Measurements from ENCODE around the gene GRB10.

The GRB10 gene

DNA sequence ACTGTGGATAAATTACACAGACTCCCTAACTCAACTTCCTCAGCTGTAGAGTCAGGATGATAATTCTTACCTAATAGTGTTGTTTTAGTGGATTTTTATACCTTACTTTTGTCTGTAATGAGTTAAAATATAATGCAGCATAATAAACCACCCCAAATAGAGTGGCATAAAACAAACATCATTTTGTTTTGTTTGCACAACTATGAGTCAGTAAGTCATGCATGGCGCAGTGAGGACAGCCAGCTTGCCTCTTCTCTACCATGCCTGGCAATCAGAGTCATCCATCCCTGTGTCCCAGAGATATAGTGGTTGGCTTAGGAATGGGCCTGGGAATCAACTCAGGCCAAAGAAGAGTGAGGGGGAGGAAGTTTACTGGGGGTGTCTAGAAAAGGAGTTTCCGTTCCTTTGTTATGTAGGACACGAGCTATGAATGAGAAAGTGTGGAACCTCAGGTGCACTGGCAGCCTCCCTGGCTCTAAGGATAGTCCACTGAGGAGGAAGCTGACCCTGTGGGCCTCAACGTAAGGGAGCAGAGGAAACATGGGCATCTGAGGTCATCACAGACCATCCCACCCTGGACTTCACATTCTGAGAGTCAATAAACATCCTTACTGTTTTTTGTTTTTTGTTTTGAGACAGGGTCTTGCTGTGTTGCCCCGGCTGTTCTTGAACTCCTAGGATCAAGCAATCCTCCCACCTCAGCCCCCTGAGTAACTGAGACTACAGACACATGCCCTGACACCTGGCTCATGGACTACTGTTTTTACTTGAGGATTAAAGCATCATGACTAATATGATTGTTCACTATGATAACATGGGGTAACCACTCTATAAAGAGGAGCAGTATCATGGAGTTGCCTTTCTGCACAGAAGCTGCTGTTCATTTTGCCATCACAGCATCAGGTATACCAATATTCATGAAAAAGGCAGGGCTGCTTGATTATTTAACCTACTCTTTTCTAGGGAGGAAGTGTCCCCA lies 21.0 kb upstream of the GRB10 start:
- no peak for DNase-seq

DNA sequence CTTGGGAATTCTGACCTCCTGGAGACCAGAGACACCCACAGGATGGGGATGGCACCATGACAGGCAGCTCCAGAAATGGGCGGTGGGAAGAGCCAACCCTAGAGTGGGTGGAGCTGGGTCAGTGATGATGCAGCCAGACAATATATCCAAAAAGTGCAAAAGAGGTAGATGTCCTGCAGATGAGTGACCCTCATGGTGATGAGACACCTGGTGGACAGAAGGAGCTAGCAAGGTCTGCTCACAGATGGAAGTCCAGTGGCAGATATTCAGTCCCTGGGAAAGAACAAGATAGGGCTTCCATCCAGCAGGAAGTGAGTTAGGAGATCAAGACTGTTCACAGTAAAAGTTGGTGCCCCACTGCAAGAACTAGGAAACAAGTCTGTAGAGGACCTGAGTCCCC lies 19.2 kb upstream of the GRB10 start:
- DNase-seq, result no peak

DNA sequence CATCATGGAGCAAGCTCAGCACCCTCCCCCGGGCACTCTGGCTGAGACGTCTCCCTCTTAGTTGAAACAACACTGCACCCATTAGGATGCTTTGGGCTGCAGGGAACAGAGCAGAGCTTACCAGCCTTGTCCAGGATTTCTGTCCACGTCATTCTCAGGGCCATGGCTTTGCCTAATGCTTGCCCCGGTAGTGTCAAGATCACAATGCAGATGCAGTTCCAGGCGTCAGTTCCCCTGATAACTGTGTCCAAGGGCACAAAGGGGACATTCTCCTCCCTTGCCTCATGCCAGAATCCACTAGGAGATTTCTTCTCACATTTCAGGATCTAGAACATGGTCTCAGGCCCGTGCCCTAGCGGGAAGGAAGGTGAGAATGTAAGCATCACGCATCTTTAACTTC lies 17.2 kb upstream of the GRB10 start:
- no peak for DNase-seq

DNA sequence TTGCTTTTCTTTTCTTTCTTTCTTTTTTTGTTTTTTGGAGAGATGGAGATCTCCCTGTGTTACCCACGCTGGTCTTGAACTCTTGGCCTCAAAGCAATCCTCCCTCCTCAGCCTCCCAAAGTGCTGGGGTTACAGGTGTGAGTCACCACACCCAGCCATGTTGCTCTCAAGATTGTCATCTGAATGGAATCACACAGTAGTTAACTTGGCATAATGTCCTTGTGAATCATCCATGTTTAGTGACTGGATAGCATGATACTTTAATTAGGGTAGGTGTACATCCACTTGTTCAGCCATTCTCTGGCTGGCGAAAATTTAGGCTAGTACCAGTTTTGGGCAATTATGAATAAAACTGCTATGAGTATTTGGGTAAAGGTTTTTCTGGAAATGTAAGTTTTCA lies 15.4 kb upstream of the GRB10 start:
- DNase-seq, result no peak

DNA sequence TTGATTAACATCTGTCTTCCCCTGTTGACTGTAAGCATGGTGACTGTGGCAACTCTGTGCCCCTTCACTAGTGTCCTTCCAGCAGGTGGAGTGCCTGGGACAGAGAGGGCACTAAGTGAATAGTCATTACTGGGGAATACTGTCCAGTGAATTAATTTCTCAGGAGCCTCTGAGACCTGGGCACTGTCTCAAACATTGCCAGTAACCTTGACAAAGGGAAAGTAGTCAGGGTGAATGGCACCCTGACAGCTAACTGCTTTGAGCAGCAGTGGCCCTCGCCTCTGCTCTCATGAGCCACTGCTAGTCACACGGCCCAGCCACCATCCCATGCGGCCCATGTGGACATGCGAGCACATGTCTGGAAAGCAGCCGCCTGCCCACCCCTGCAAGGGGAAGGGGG lies 13.1 kb upstream of the GRB10 start:
- DNase-seq, result no peak

DNA sequence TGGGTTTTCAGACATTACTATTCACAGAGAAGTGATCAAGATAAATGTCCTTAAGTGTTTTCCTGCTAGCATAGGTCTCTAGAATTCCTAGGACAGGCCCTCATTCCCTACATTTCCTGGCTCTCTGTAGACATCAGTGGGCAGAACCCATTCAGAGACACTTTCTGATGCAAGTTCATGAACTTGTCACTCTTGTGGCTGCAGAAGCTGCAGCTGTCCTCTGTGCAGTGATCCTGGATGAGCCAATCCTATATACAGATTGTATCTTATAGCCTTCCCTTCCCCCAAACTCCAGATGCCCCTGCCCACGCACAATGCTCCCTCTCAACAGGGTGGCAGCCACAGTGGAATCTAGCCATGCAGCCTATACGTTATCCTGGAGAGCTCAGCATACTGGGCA lies 12.6 kb upstream of the GRB10 start:
- DNase-seq, result no peak

DNA sequence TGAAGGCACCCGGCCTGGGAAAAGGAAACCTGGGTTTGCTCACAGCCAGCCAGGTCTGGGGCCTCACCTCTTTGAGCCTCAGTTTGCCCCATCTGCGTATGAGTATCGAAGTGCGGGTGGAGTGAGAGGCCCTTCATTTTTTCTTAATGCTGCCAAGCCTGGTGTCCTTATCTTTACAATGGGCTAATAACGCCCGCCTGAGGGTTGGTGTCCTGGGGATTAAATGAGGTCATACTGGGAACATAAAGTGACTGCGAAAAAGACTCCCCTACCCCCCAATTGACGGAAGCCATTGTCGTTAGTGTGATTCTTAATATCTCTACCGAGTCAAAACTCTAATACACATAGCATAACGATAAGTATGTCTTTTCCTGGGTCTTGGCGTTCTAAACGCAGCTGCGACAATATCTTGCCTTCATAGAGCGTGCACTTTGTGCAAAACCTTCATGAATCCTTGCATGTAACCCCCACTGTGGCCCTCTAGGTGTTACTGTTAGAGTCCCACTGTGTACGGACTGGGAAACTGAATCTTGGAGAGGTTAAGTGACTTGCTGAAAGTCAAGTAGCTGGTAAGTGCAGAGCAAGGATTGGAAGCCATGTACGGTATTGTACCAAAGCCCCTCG lies 11.4 kb upstream of the GRB10 start:
- DNase-seq, result no peak

DNA sequence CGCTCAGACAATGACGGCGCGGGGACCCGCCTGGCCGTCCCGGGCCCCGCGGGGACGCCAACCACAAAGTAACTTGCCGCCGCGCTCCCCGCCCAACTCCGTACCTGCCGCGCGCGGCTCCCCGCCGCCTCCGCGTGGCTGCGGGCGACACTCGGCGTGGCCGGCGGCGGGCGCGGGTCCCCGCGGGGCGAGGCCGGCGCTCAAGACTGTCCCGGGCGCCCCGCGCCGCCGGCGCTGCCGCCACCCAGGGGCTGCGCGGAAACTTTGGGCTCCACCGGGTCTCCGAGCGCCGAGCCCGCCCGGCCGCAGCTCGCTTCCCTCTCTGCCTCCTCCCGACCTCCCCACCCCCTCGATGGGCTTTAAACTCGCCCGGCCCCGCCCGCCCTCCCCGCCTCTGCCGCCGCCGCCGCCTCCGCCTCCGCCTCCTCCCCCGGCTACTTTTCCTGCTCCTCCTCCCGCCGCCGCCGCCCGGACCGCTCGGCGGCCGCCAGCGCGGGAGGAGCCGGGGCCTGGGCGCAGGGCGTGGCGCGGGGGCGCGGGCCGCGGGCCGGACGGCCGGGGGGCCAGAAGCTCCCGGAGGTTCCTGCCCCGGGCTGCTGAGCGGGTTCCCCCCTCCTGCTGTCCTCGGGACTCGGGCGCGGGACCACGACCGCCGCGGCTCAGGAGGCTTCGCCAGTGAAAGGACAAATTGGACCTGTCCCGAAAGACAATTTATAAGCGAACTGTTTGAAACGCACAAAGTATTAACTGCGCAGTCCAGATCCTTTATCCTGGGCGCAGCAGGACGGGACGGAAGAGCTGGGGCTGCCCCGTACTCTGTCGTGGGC lies 10.6 kb upstream of the GRB10 start:
- DNase-seq, result no peak

DNA sequence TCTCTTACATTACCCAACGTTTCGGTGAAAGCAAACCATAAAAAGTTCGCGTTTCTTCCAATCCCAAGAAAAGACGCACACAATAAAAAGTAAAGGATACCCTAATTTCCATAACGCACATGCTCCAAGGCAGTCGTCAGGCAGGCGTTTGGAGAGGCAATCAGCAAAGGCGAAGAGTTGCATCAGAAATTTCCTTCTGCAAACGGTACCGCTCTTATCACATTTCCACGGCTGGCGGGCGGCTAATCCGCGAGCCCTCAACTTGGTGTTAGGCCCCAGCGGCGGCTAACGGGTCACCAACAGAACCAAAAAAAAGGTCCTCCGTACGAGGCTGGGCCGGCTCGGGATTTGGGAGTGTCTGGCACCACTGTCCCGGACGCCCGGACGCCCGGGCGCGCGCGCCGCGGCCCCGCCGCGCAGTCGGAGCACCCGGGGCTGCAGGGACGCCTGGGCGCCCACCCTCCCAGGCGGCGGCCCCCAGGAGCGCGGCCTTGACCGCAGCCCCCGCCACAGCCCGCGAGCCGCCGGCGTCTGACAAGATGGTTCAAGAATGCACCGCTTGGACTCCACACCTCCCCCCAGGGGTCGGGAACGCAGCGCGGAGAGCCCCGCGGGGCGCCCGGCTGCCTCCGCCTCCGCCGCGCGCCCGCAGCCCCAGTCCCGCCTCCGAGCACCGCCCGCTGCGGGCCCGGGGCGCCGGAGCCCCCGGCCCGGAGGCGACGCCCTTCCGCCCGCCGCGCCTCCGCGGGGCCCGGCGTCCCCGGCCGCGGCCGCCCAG lies 9.8 kb upstream of the GRB10 start:
- no peak for DNase-seq

DNA sequence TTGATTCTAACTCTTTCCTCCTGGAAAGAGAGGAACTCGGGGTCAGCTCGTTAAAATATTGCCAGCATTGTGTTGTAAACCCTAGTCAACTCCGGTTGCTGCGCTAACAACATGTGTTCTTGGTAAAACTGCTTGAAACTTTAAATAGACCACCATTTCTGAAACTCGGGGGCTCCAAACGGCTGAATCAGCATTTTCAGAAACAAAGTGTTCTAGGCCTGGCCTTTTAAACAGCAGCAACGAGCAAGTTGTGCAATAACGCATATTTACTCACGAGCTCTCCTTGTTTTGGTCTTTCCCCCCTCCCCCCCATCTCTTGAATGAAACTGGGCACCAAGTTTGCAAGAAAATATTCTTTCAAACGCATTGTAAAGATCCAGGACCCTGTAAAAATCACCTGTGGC lies 9.2 kb upstream of the GRB10 start:
- no peak for DNase-seq

DNA sequence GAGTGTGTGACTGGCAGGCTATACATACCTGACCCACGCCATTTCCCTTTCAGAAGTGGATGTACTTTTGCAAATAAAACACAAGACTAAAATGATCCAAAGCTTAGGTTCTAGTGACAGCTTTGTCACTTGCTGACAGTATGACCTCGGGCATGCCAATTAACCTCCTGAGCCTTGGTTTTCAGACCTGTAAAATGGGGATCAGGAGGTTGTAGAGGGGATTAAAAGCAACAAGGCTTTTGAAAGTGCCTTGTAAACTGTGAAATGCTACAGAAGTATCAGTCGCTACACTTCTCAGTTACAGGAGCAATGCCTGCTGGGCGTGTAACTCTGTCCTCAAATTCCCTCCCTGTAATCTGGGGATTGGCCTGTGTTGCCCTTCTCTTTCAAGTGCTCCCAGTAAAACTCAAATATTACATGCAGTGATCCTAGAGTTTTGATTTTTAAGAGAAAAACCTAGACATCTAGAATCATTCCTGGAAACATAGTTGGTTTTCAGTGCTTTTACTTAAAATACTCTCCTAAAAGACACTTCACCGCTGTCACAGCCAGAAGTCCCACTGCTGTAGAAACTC lies 8.8 kb upstream of the GRB10 start:
- no peak for DNase-seq

DNA sequence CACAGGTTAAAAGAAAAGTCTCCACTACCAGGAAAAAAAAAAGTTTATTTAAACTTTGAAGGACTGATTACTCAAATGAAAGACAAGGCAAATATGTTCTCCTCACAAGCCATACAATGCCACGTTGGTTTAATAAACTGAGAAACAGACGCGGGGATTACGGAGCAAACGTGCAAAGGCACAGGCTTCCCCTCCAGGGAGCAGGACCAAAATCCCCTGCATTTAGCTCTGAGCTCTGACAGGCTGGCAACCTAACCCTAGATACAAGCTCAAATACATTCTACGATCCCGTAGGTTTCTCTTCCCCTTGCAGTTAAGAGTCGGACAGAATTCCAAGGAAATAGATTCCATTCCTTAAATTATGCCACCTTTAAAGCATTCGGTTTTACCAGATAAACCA lies 7.7 kb upstream of the GRB10 start:
- no peak for DNase-seq

DNA sequence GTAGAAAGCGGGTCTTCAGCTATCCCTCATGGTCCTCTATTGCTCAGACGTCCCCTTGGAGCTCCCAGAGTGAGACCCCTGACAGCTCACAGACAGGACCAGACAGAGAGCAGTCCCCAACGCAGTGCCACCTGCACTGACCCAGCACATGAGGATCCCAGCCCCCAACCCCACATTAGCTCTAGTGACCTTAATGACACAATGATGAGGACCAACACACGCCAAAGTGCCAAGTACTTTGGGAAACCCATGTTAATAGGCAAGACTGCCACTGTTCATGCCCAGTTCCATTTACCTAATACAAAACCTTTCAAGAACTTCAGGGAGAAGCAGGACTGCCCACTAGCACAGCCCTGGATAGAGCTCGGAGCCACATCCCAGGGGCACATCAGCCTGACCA lies 5.7 kb upstream of the GRB10 start:
- DNase-seq, result no peak

DNA sequence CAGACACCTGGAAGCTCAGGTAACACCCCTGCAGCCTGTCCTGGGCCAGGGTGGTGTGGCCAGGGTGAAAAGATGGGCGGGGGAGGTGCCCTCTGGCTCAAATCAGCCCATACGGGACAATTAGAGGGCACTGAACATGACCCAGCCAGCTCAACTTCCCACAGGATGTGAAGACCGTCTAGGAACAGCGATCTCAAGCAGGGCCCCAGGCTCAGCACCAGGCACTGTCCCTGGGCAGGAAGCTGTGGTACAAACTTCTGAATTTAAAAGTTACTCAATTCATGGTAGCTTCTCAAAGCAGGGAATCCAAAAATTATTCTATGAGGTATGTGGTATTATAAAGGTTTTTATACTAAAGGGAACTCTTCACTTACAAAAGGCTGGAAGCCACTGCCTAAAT lies 5.1 kb upstream of the GRB10 start:
- DNase-seq, result no peak

DNA sequence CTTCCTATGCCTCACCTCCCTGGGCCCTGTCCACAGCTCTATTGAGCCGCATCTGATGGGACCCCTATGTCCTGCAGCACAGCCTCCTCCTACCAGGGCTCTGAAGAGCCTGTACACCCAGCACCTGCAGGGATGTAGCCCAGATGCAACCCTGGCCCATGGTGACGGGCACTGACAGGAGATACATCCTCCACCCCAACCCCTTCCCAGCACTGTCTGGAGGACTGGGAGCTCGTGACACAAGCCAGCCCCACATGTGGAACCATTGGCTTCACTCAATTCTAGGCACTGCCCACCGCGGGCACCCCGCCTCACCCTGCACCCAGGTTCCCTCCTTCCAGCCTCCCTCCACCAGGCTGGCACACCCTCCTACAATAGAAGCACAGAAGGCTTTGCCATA lies 2.6 kb upstream of the GRB10 start:
- no peak for DNase-seq

DNA sequence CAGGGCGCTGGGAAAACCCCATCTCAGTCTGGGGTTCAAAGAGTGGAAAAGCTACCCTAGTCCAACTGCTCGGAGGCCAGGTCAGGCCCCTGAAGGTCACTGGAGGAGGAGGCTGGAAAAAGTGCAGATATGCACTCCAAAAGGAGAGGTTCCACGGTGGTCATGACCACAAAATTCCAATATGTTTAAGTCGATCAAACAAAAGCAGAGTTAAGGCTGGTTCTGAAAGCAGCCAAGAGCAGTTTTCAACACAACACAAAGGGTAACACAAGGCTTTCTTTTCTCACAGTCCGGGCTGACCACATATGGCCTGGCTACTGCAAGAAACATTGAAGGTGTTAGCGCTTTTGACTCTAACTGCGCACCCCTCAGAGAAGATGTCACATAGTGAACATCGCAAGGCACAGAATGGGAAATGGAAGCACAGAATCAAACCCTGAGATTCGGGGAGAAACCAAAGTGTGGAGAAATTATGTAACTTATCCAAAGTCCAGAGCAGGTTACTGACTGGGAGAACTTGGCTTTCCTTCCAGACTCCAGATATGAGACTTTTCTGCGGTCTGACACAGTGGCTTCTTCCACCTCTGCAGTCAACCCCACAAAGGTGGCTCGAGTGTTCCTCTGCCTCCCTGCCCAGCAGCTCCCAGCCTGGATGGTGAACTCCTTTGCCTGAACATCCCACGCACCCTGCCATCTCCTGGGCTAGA lies 1.3 kb upstream of the GRB10 start:
- no peak for DNase-seq

DNA sequence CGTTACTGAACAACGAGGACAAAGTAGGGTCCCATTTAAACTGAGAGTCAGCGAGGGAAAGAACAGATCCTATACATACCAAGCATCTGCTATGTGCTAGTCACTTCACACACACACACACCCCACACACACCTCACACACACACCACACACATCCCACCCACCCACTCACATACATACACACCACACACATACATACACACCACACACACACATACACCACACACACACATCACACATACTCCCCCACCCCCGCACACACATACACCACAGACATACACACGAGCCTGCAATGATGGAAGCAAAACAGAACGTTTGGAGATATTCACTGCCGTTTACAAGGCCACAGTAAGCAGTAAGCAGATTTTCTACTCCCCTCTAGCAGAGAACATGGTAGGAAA lies 607 bp upstream of the GRB10 start:
- no peak for DNase-seq

DNA sequence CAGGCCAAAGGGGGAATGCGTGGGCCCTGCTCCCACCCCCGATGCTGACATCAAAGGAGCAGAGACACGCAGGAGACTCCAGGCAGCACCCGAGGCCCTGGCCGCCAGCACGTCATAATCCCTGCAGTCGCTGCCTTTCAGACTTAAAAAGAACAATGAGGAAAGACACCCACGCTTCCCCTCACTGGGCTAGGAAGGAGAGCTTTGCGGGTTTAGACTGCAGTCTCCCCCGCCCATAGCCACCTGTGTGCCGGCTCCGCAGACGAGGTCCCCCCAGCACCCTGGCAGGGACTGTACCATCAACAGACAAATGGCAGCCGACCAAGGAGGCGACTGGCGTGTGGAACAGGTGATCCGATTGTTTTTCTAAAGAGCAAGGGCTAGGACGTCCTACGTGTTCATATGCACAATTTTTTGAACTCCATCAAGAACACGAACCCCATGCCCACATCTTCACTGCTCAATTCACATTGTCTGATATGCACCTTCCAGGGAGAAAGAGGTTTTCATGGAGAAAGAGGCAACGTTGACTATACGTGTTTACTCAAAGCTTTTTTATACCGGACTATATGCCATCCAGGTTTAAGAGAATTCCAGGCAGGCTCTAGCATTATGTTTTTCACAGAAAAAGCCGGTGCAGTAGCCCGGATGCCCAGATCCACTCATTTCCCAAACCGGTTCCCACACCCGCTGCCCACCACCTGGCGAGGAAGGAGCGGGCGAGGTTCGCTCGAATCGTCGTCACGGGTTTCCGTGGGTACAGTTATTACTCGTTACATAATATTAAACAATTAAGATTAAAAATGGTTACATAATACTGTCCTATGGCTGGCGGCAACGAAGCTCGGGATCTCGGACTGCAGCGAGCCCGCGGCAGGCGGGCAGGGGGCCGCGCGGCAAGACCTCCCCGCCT lies 1.1 kb downstream of the GRB10 start:
- no peak for DNase-seq

DNA sequence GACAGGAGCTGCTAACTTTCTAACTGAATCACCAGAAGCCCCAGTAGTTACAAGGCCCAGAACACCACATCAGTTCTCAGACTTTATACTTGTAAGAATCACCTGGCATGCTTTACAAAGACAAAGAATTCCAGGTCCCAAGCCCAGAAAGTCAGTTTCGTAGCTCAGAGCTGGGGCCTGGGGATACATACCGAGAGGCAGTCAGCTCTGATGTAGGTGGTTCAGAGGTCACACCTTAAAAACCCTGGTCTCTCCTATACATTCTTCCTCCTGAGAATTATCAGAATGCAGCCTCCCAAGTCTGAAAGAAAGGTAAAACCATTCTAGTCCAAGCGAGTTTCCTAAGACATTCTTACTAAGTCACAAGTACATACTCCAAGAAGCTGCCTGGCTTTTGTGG lies 2.3 kb downstream of the GRB10 start:
- DNase-seq, result no peak

DNA sequence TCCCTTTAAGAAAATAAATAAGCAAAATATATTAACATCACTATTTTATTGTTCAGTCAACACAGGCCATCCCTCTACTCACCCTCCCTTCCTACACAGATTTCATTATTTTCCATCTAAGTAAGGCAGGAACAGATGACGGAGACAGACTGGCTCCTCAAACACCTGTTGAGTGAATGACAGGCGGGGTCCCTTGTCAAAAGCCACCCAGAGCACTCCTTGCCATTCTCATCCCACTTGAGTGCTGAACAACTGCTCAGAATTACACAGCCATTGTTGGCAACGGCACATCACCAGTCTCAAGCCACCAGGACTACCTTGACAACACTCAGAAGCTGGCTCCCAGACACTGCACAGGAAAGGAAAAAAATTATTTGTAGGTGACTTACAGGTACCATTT lies 3.3 kb downstream of the GRB10 start:
- DNase-seq, result no peak

DNA sequence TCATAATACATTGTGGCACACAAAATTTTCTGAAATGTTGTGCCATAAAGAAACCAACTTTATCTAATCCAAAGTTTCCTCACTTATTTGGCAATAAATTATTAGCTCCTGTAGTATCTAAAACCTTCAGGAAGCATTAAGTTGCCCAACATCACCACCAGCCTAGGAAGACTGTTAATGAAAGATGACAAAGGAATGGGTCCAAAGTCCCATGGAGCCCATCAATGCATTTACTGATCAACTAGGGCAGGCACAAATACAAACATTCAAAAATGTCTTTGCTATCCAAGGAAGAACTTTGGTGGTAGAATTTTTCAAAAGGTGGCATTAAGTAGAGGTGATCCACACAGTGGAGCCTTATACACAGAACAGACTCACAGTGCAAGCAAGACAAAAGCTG lies 4.5 kb downstream of the GRB10 start:
- no peak for DNase-seq
